ENCODE data around the gene DNAJC4. TPM values are rescaled to one million over a fixed set of nuclear protein-coding genes. Genes with fewer than 3 reads are reported as not detected.

DNAJC4 gene
- total and polyA plus RNA-seq, 2 of the 8 experiments (the other 6 are each of a cell fraction or from before 2014, with no cell fraction given): 14.6 to 31.0 TPM

GRCh38 chr11:64246871-64247728, 16.8 kb downstream of the DNAJC4 start, which contains the start of gene PPP1R14B (continued):
- TF ChIP-seq CHD7 (IDR thresholded peaks at IDR 0.05; ENCODE audit: insufficient replicate concordance, low read length) (no peak), MAFK (IDR thresholded peaks at IDR 0.05; ENCODE audit: low read depth, low read length) (no peak), CHD1 (IDR thresholded peaks at IDR 0.05; ENCODE audit: low read depth, low read length) (no peak), BACH1 (IDR thresholded peaks at IDR 0.05; ENCODE audit: low read length) (no peak), CREB1 (IDR thresholded peaks at IDR 0.05) (no peak; the same call in 1 of the 2 replicates), HDAC2 (IDR thresholded peaks at IDR 0.05; ENCODE audit: borderline replicate concordance in 1 of 2, low read depth in 2 of 2, low read length in 2 of 2) (peak; percentile 38 to 66; a peak in 2 of 4 replicates), CBX5 (IDR thresholded peaks at IDR 0.05; ENCODE audit: low read depth, low read length) (no peak), RNF2 (IDR thresholded peaks at IDR 0.05; ENCODE audit: borderline replicate concordance, low read depth, low read length, missing control alignments, poor library complexity, severe bottlenecking) (no peak), KDM1A (IDR thresholded peaks at IDR 0.05; ENCODE audit: borderline replicate concordance, low read length) (no peak), YY1 (IDR thresholded peaks at IDR 0.05; ENCODE audit: low read depth, low read length) (peak; percentile 98)

All from H1 (cell line).